ENCODE results near the gene CMTM7.

CMTM7 gene

DNA sequence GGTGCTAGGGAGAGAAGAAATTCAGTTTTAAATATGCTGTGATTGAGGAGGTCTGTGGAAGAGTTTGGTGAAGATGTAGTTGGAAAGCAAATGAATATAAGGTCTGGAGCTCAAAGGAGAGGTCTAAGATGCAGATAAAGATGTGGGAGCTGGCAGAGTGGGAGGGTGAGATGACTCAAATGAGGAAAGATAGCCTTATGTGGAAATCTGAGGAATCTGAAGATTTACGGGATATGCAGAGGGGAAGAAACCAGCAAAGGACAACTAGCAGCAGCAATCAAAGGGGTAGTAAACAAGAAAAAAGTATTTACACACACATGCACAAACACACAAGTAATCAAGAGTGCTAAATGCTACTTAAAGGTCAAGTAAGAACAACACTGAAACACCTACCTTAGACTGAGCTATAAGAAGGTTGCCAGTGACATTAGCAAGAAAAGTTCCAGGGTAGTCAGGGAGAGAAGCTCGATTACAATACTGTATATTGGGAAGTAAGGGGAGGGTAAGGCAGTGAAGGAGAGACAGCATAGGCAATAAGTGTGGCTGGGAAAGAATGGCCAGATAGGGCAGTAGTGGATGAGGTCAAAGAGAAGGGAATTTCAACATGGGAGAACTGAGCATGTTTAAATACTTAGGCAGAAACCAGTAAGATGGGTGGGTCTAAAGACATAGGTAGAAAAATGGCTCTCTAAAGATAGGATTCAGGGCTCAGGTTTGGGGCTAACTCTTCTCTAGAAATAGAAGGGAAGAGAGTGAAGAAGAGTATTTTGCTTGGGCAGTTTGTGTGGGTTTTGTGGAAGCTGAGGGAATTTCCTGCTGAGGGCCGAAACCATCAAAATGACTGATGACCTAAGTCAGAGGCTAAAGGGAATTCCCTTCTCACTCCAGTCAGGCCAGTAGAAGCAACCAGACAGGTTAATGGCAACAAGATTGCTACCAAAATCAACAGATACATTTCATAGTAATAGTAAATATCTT is 102.1 kb downstream of the CMTM7 start:
- no peak for DNase-seq (ENCODE audit: low read depth)

- no peak for DNase-seq (ENCODE audit: low read depth)
Observed at GRCh38 chr3:32495085-32495484, 103.4 kb downstream of the CMTM7 start.

DNA sequence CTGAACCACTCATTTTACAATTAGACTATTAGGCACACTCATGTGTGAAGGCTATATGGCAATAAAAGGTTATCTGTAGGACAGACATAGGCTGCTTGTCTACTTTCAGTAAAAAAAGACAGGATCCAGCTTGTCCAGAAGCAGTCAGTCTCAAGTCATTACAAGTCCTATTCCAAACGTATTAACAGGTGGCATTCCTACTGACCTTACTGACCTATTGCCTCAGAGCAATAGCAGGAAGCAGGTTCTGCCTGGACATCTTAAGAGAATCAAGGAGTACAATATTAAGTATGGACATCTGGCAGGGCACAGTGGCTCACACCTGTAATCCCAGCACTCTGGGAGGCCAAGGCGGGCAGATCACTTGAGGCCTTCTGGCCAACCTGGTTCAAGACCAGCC is 104.0 kb downstream of the CMTM7 start:
- DNase-seq (ENCODE audit: low read depth), result no peak

DNA sequence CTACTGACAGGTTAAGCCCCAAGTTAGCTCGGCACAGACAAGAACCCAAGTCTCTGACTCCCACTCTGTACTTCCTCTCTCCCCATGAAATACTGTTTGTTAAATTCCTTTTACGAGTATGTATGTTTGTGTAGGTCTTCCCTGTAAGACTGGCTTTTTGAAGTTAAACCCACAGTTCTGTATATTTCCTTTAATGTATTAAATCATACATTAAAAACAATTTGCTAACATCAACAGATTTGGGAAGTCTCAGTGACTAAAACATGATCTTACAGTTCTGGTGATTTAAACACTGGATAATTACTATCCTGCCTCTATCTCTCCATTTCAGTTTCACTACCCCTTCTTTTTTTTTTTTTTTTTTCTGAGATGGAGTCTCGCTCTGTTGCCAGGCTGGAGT is 106.6 kb downstream of the CMTM7 start:
- DNase-seq (ENCODE audit: low read depth), result no peak

- DNase-seq (ENCODE audit: low read depth), result no peak
Observed at GRCh38 chr3:32498992-32499391, 107.3 kb downstream of the CMTM7 start.

- no peak for DNase-seq (ENCODE audit: low read depth)
Observed at GRCh38 chr3:32499585-32499984, 107.9 kb downstream of the CMTM7 start.

GRCh38 chr3:32500231-32500630 is 108.6 kb downstream of the CMTM7 start:
- DNase-seq (ENCODE audit: low read depth), result no peak

GRCh38 chr3:32500880-32501782 is 109.5 kb downstream of the CMTM7 start:
- DNase-seq (ENCODE audit: low read depth), result no peak

- no peak for DNase-seq (ENCODE audit: low read depth)
Observed at GRCh38 chr3:32501783-32502117, 110.1 kb downstream of the CMTM7 start.

DNA sequence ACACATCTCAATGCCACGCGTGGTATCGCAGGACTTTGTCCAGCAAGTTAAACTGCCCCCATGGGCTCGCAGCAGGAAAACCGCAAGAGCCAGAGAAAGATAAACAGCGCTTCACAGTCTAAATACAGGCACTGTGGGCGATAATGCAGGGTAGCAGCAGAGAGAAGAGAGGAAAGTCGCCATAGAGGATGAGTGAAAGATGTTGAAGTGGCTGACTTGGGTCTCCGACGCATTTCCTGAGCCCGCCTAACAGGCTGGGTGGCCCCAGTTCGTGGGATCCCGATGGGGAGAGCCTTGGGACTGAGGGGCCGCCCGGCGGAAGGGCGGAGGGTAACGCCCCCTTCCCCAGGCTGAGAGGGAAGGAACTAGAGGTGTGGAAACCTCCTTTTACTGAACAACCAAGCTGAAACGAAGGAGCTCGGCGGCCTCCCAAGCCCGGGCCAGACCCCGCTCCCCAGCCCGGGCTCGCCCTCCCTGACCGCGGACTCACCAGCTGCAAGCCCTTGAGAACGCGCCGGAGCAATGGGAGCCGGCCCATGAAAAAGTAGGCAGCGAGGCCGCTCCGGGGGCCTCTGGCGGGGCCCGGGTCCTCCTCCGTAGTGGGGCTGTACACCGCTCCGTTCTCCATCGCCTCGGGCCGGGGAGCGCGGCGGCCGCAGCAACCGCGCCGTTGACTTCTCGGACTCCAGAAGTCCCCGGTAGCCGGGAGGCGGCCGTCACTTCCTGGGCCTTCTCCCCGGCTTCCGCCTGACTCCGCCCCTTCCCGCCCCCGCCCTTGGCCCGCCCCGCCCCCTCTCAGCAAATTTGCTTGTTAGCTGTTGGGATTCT is 110.7 kb downstream of the CMTM7 start, which contains the start of gene CMTM6:
Gene CMTM6 (minus strand): TSS at position 735 of the 828 bp plus-strand sequence. CDS start 107 bp downstream, at position 628.
- DNase-seq (ENCODE audit: low read depth), result peak; percentile 47

GRCh38 chr3:32502946-32503286 is 111.3 kb downstream of the CMTM7 start:
- no peak for DNase-seq (ENCODE audit: low read depth)
